Suprapubic skin (tissue), 4 donors: ENCODE data around the gene TFAM. TPM values are rescaled to one million over a fixed set of nuclear protein-coding genes. Genes with fewer than 3 reads are reported as not detected.

Experiments used
- DNase-seq, 2 donors: peaks; one replicate each; pipeline ENCODE4 v3.0.0-alpha.2; 2019; ENCODE audit warnings: low spot score in 2 of 2
- H3K27ac ChIP-seq: fragments of 200-600 bp; sonication (generic); one replicate; pipeline ENCODE4 v1.5.1; 2019
- H3K27me3 ChIP-seq: fragments of 200-600 bp; sonication (generic); one replicate; pipeline ENCODE4 v1.5.1; 2019
- H3K36me3 ChIP-seq: fragments of 200-600 bp; sonication (generic); one replicate; pipeline ENCODE4 v1.5.1; 2019
- H3K4me1 ChIP-seq: fragments of 200-600 bp; sonication (generic); one replicate; pipeline ENCODE4 v1.5.1; 2019
- H3K4me3 ChIP-seq: fragments of 200-600 bp; sonication (generic); one replicate; pipeline ENCODE4 v1.5.1; 2019; ENCODE audit warnings: mild to moderate bottlenecking
- H3K9me3 ChIP-seq: fragments of 200-600 bp; sonication (generic); one replicate; pipeline ENCODE4 v1.5.1; 2019
- CTCF ChIP-seq, 2 donors: fragments of 200-600 bp in 1 of 2; fragments of 450-650 bp in 1 of 2; sonication (generic) in 1 of 2; IDR thresholded peaks; one replicate each; pipeline ENCODE4 v1.5.1; 2016 to 2019; ENCODE audit warnings: antibody characterized with exemption in 2 of 2, mild to moderate bottlenecking in 1 of 2, moderate library complexity in 1 of 2
- EP300 ChIP-seq: sonication (generic); formaldehyde crosslinking; IDR thresholded peaks from one replicate; pipeline ENCODE4 v1.6.1; 2017; ENCODE audit warnings: antibody characterized with exemption
- POLR2A ChIP-seq, 2 donors: fragments of 450-650 bp; IDR thresholded peaks; one replicate each; pipeline ENCODE4 v1.6.1; 2017; ENCODE audit warnings: antibody characterized with exemption in 2 of 2, mild to moderate bottlenecking in 2 of 2, moderate library complexity in 2 of 2
- WGBS: methylation state at CpG from one replicate; pipeline ENCODE4 v1.1.5; 2018; 5-methylcytosine and 5-hydroxymethylcytosine counted together
- total RNA-seq, 4 donors: library from RNA; depleted of rRNA; stranded (reverse); fragments of >200 nt; gene quantifications; one replicate each; pipeline ENCODE4 v1.1.0, GENCODE V29; 2016

Gene TFAM
- total RNA-seq, 4 donors from 2014 or later = 16.6 to 22.9 (median 19.8) TPM

GRCh38 chr10:58448121-58448935 is 63.1 kb downstream of the TFAM start:
- DNase-seq = no peak
- 95% methylated on average over 11 of the region's 31 CpGs for WGBS
- no peak overlapping the region for H3K27ac ChIP-seq
- H3K27me3 ChIP-seq = no peaks in the 10 kb centered on the region
- H3K4me1 ChIP-seq = no peaks in the 10 kb centered on the region
- H3K9me3 ChIP-seq = no peaks in the 10 kb centered on the region
- TF ChIP-seq CTCF (IDR thresholded peaks at IDR 0.05) = no peak
- TF ChIP-seq POLR2A (IDR thresholded peaks at IDR 0.05) = no peak
- TF ChIP-seq EP300 = no peak
- no peaks in the 10 kb centered on the region for H3K36me3 ChIP-seq
- no peak overlapping the region for H3K4me3 ChIP-seq

Other genes starting within 250 kb of the TFAM start
- gene IPMK, start 117.5 kb upstream of the TFAM start, total RNA-seq = 10 to 100 TPM; 11.2 to 16.6 (median 14.3) TPM
- 10 to 100 TPM; 12.6 to 22.7 (median 18.2) TPM for gene CISD1, start 116.2 kb upstream of the TFAM start, total RNA-seq
- 10 to 100 TPM in 2 of 4 donors, 1 to 10 TPM in 2; 8.3 to 11.5 (median 9.6) TPM for gene UBE2D1, start 50.4 kb upstream of the TFAM start, total RNA-seq
- 1 to 10 TPM; 2.4 to 6.9 (median 3.5) TPM for gene BICC1, start 127.5 kb downstream of the TFAM start, total RNA-seq